Measurements from ENCODE around the gene ADARB2.

ADARB2 gene

GRCh38 chr10:1411956-1412355 is 325.4 kb downstream of the ADARB2 start:
- H3K4me3 ChIP-seq (ENCODE audit: low read depth, low read length) = no peak overlapping the region

GRCh38 chr10:1411451-1411850 is 325.9 kb downstream of the ADARB2 start:
- no peak for TF ChIP-seq CTCF (IDR thresholded peaks at IDR 0.05; ENCODE audit: borderline replicate concordance, insufficient read depth, low read depth, low read length)
- no peak overlapping the region for H3K4me3 ChIP-seq (ENCODE audit: low read depth, low read length)

More at GRCh38 chr10:1411956-1412355, 325.4 kb downstream of the ADARB2 start:
- TF ChIP-seq CTCF (IDR thresholded peaks at IDR 0.05; ENCODE audit: borderline replicate concordance, insufficient read depth, low read depth, low read length) = no peak

- TF ChIP-seq CTCF (IDR thresholded peaks at IDR 0.05; ENCODE audit: borderline replicate concordance, insufficient read depth, low read depth, low read length) = no peak
- no peak overlapping the region for H3K4me3 ChIP-seq (ENCODE audit: low read depth, low read length)
Observed at GRCh38 chr10:1410469-1411395, 326.6 kb downstream of the ADARB2 start.

GRCh38 chr10:1410032-1410431 is 327.3 kb downstream of the ADARB2 start:
- H3K4me3 ChIP-seq (ENCODE audit: low read depth, low read length) = no peak overlapping the region
- TF ChIP-seq CTCF (IDR thresholded peaks at IDR 0.05; ENCODE audit: borderline replicate concordance, insufficient read depth, low read depth, low read length) = no peak

GRCh38 chr10:1409392-1409791 is 327.9 kb downstream of the ADARB2 start:
- H3K4me3 ChIP-seq (ENCODE audit: low read depth, low read length) = no peak overlapping the region
- TF ChIP-seq CTCF (IDR thresholded peaks at IDR 0.05; ENCODE audit: borderline replicate concordance, insufficient read depth, low read depth, low read length) = no peak

- no peak for TF ChIP-seq CTCF (IDR thresholded peaks at IDR 0.05; ENCODE audit: borderline replicate concordance, insufficient read depth, low read depth, low read length)
- H3K4me3 ChIP-seq (ENCODE audit: low read depth, low read length) = no peak overlapping the region
Observed at GRCh38 chr10:1408651-1409367, 328.5 kb downstream of the ADARB2 start.

All from GM12875 (cell line).